Measurements from ENCODE around the gene DCLK3. TPM values are rescaled to one million over a fixed set of nuclear protein-coding genes. Genes with fewer than 3 reads are reported as not detected.

The DCLK3 gene
- total and polyA plus RNA-seq, 3 donors from 2014 or later = 4.0 to 8.1 (median 4.8) TPM

- no peak for TF ChIP-seq POLR2A (IDR thresholded peaks at IDR 0.05)
- TF ChIP-seq, protein P1, sequence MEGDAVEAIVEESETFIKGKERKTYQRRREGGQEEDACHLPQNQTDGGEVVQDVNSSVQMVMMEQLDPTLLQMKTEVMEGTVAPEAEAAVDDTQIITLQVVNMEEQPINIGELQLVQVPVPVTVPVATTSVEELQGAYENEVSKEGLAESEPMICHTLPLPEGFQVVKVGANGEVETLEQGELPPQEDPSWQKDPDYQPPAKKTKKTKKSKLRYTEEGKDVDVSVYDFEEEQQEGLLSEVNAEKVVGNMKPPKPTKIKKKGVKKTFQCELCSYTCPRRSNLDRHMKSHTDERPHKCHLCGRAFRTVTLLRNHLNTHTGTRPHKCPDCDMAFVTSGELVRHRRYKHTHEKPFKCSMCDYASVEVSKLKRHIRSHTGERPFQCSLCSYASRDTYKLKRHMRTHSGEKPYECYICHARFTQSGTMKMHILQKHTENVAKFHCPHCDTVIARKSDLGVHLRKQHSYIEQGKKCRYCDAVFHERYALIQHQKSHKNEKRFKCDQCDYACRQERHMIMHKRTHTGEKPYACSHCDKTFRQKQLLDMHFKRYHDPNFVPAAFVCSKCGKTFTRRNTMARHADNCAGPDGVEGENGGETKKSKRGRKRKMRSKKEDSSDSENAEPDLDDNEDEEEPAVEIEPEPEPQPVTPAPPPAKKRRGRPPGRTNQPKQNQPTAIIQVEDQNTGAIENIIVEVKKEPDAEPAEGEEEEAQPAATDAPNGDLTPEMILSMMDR (IDR thresholded peaks at IDR 0.05) = no peak
- Histone ChIP-seq H3K4me3 (no peak overlapping the region), H3K36me3 (ENCODE audit: low read depth, missing control alignments) (no peaks in the 10 kb centered on the region), H3K9me3 (no peaks in the 10 kb centered on the region), H3K27ac (no peak overlapping the region), H3K27me3 (no peaks in the 10 kb centered on the region), H3K4me1 (no peaks in the 10 kb centered on the region)
- no peak for DNase-seq
- WGBS, 2 donors = 53 to 92% methylated on average over 3 of the region's 3 CpGs
- intact Hi-C loops (cut with DNase I; ENCODE audit: low total_unique reads) = no loop called here
Observed at GRCh38 chr3:36786921-36787890, 22.9 kb upstream of the DCLK3 start.

- intact Hi-C loops (cut with DNase I; ENCODE audit: low total_unique reads) = no loop called here
- Histone ChIP-seq H3K36me3 (ENCODE audit: low read depth, missing control alignments) (no peaks in the 10 kb centered on the region), H3K27me3 (no peaks in the 10 kb centered on the region), H3K27ac (no peak overlapping the region), H3K9me3 (no peaks in the 10 kb centered on the region), H3K4me3 (no peak overlapping the region), H3K4me1 (no peaks in the 10 kb centered on the region)
- TF ChIP-seq, protein P1 (IDR thresholded peaks at IDR 0.05) = no peak
- no peak for TF ChIP-seq POLR2A (IDR thresholded peaks at IDR 0.05)
- 62 to 75% methylated on average over 3 of the region's 3 CpGs for WGBS, 2 donors
- no peak for DNase-seq
Observed at GRCh38 chr3:36784138-36784635, 19.8 kb upstream of the DCLK3 start.

DNA sequence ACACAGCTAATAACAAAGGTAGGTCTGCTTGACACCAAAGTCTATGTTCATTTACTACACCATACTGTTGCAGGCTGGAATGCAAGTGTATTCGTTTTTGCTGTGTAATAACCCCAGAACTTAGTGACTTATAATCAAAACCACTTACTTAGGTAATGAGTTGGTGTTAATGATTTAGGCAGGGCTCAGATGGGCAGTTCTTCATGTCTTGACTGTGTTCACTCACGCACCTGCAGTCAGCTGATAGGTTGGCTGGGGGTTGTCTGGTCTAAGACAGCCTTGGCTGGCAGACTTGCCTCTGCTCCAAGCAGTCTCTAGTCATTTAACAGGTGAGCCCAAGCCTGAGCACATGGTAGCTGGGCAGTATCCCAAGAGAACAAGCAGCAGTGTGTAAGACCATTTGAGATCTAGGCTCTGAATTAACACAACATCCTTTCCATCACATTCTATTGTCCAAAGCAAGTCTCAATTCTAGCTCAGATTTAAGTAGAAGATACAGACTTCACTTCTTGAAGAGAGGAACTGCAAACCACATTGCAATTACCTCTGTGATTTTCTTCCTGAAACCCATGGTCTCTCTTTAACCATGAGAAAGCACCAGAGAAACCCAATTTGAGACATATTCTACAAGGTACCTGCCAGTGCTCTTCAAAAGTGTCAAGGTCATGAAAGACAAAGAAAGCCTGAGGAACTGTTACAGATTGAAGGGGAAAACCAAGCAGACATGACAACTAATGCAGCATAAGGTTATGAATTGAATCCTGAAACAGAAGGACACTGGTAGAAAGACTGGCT lies 13.3 kb upstream of the DCLK3 start:
- no peaks in the 10 kb centered on the region for H3K27me3 ChIP-seq
- H3K36me3 ChIP-seq (ENCODE audit: low read depth, missing control alignments) = no peaks in the 10 kb centered on the region
- H3K4me1 ChIP-seq = no peaks in the 10 kb centered on the region
- no peak for TF ChIP-seq POLR2A (IDR thresholded peaks at IDR 0.05)
- TF ChIP-seq, protein P1 (IDR thresholded peaks at IDR 0.05) = no peak
- no peaks in the 10 kb centered on the region for H3K9me3 ChIP-seq
- no peak overlapping the region for H3K4me3 ChIP-seq
- intact Hi-C loops (cut with DNase I; ENCODE audit: low total_unique reads) = no loop called here
- WGBS, 2 donors = 85 to 88% methylated on average over 2 of the region's 2 CpGs
- DNase-seq = no peak
- H3K27ac ChIP-seq = no peak overlapping the region

- Histone ChIP-seq H3K4me3 (no peak overlapping the region), H3K9me3 (no peaks in the 10 kb centered on the region), H3K27me3 (no peaks in the 10 kb centered on the region), H3K27ac (no peak overlapping the region), H3K36me3 (ENCODE audit: low read depth, missing control alignments) (no peaks in the 10 kb centered on the region), H3K4me1 (no peaks in the 10 kb centered on the region)
- TF ChIP-seq, protein P1 (IDR thresholded peaks at IDR 0.05) = no peak
- TF ChIP-seq POLR2A (IDR thresholded peaks at IDR 0.05) = no peak
- WGBS, 2 donors = 50 to 56% methylated on average over 2 of the region's 2 CpGs
- intact Hi-C loops (cut with DNase I; ENCODE audit: low total_unique reads) = no loop called here
- DNase-seq = no peak
Observed at GRCh38 chr3:36776436-36776835, 12.1 kb upstream of the DCLK3 start.
